Raji (cell line): ENCODE measurements around the gene TXLNB.
A peak's percentile ranks its signal among the peaks of the same experiment; 100 is the strongest.

Experiments
- POLR2A ChIP-seq: IDR thresholded peaks from 2 replicates; pipeline ENCODE4 v1.6.1; 2011; ENCODE audit warnings: low read depth, low read length, control low read depth; ENCODE audit not compliant: insufficient read depth

TXLNB gene

DNA sequence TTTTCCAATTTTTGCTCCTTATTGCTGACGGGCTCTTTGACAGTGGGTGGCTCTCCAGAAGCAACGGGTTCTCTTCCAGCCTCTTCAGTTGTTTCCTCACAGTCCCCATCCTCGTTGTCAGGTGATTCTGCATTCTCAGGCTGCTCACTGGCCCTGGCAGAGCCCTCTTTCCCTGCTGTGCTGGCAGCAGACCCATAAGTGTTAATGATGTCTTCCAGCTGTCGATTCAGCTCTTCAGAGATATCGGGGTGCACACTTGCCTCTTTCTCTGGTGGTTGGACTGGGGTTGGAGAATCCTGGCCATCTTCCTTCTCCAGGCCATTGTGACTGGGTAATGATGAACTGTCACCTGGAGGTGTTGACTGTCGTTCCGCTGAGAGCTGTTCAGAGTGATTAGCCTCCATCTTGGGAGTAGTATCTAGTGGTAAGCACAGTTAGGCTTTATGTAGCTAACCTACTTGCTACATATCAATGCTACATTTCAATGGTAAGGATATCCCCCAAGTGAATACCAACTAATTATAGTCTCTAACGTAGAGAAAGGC lies 3.2 kb downstream of the TXLNB start:
- TF ChIP-seq POLR2A, result no peak

DNA sequence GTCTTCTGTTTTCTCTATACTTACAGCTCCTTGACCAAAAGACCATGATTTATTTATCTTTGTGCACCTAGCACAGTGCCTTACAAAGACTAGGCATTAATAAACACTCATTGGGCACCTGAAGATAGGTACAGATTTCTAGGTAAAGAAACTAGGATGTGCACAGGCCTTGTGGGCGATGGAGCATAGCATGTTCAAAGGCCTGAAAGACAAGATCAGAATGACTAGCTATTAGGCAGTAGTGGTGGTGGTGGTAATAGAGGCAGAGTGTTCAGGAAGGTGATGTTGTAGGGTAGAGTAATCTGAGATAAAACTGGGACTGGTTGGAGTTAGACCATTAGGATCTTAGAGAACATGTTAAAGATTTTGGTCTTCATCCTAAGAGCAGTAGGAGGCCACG lies 3.9 kb downstream of the TXLNB start:
- TF ChIP-seq POLR2A, result no peak

DNA sequence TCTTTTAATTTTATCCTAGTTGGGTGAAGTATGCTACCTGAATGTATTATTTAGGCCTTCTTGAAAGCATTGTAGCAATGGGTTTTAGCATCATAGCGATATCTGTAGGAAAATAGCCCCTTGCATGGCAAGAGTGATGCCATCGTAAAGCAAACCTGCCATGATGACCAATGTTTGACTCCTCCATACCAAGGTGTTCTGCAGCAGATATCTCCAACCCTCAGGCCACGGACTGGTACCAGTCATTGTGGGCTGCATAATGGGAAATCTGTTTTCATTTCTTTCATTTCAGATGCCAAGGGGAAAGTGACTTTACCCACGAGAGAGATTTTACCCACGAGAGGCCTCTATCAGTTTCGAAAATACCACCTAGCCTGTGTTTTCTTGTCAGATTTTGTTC lies 6.2 kb downstream of the TXLNB start:
- TF ChIP-seq POLR2A, result no peak

DNA sequence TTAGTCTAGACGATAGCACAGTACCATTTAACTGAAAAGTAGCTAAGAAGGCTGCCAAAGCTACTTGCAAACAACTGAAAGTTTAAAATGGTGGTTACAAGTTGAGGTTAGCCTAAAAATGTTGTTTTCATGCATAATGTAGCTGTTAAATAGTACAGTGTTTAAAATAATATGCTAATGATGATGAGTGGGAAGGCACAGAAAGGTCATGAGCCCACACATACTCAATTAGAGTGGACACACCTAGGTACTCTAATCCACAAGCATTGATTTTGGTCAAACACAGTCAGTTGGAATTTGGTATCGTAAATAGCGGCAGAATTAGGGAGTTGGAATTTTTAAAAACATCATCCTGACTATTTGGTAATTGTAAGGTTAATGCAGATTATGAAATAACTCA lies 7.0 kb downstream of the TXLNB start:
- TF ChIP-seq POLR2A, result no peak

DNA sequence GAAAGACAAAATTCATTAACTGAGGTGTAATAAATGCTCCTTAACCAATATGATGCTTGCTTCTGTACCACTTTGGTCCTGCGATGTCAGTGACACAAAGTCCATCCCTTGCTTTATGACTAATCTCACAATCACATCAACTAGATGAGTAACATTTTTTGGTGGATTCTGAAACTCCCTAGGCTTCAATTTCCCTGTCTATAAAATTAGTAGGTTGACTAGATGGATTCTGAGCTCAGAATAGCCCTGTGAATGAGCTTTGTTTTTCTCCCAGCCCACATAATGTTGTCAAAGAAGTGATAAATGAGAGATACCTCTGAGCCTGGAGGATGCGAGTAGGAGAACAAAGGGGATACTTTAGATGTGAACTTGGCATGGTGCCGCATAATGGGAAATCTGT lies 9.1 kb downstream of the TXLNB start:
- no peak for TF ChIP-seq POLR2A

DNA sequence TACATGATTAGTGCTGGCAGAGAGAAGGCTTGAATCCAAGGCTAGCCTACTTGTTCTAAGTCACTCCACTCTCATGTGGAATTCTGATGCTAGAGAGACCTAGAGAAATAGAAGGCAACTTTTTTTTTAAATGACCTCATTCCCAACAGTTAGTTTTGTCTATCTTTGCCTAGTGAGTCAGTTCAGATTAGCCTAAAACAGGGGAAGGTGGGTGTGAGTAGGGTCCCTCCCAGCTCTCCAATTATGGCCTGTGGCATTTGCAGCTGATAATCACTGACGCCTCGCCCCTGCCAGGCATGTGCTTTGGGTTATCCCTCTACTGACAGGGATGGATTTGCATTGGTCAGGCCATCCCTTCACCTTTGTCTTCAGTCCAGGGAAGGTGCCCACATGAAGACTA lies 13.6 kb downstream of the TXLNB start:
- TF ChIP-seq POLR2A, result no peak

DNA sequence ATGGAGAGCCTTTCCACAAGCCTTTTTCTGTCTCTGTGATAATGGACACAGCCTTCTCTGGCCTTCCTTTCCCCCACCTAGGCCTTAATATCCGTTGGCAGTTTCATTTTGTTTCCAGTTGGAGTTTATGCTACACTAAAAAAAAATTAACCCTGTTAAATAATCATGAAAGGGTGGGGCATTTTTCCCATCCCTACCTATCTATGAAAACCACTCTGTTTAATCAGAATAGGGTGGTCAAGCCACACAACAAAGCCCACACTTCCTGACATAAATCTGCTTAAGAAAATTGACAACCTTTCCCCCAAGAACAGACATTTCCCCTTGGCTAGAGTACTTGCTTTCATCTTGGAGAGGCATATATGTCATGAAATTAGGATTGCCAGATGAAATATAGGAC lies 14.2 kb downstream of the TXLNB start:
- no peak for TF ChIP-seq POLR2A

DNA sequence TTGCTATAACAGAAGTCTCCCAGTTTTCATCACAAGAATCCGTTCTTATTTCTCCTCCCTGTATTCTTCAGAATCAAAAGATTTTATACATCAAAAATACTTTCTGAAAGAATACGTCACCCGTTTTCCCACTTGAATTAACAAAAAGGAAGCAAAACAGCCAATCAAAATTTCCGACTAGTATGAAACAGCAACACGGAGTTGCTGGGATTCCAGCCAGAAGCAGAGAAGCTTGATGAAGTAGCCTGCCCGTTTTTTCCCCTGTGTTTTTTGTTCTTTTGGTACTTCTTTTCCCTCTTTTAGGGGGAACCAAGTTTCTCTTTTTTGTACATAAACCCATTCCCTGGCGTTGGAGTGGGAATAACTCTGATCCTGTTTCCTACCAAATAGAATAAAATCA lies 14.6 kb downstream of the TXLNB start:
- no peak for TF ChIP-seq POLR2A

DNA sequence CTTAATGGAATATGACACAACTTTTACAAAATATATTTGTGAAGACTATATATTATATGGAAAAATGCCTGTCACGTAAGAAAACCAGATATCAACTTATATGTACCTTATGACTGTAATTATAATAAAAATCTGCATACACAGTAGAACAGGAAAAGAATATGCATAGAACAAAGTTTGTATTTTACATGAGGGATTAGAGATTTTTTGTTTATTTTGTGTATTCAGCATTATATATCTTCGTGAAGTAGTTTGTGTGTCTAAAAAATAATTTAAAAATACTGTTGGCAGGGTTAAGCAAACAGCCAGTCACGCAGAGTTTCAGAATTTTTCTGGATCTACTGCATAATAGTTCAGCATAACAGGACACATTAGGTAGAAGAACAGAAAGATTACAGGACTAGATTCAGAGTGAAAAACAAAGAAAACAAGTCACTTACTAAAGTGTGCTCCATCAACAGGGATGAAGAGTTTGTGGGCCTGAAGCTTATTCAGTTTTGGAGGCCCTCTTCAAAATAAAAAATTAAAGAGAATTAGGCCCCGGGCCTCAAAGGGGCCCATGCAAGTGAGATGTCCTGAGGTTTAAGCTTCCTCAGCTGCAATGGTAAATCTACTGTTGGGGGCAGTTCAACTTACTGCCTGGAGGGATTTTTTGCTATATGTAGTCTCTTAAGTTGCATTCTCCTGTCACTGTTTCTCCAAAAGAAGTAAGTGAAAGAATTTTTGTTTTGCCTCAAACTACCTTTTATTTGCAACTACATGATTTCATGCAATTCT lies 16.3 kb downstream of the TXLNB start:
- TF ChIP-seq POLR2A, result no peak

DNA sequence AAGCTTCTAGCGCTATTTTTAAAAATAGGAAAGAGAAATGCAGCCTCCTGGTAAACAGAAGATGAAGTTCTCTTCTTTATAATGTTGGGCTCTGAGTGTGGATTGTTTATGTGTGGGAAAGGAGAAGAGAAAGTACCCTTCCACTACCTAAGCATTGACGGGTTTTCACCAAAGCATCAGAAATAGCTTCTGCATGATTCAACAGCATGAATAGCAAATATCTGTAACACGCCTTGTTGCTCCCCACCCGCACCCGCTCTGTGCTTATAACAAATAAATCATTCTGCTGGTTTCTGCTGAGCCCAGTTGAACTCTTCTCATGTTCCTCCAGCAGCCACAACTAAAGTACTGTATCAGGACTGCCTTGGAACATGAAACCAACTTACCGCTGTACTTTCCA lies 20.7 kb downstream of the TXLNB start:
- peak; percentile 78 for TF ChIP-seq POLR2A

DNA sequence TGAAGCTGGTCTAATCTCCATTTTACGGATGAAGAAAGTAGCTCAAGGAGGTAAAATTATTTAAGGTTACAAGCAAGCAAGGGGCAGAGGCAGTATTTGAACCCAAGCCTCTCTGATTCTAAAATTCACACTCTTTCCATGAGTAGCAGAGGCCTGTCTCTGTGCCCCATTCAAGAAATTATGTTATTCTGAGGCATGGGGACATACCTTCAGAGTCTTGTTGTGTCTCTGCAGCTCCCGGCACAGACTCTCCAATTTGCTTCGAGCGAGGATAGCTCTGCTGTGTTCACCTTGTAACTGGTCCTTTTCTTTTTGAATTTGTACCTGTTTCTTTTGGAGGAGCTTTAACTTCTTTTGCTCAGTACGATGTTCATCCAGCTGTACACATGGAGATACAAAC lies 21.5 kb downstream of the TXLNB start:
- 0 out of 2 replicates have a peak, but pooled peaks have one; percentile 26 for TF ChIP-seq POLR2A

DNA sequence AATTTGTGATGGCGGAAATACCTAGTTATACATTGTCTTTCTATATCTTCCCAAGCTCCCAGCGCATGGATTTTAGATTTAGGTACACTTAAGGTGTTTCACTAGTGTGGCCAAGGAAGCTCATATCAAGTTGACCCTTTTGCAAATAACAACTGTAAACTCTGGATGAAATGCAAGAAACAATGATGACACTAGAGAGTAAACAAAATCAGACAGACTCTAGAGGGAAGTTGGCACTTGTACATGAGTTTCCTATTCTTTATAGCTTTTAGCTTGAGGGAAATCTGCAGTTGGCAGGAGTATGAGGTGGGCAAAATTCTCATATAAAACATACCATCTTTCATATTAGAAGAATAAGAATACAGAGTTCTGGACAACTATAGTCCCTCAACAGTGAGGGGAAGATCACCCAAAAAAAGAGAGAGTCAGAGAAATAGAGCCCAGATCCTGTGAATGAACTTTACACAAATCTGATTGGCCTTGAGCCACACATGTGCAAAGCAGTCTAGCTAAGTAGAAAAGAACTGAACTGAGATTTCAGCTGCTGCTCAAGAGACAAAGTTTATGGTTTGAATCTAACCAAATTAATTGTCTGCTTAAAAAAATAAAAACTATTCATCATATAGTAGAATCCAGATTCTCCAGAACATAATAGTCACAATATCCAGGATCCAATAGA lies 26.1 kb downstream of the TXLNB start:
- TF ChIP-seq POLR2A, result no peak

DNA sequence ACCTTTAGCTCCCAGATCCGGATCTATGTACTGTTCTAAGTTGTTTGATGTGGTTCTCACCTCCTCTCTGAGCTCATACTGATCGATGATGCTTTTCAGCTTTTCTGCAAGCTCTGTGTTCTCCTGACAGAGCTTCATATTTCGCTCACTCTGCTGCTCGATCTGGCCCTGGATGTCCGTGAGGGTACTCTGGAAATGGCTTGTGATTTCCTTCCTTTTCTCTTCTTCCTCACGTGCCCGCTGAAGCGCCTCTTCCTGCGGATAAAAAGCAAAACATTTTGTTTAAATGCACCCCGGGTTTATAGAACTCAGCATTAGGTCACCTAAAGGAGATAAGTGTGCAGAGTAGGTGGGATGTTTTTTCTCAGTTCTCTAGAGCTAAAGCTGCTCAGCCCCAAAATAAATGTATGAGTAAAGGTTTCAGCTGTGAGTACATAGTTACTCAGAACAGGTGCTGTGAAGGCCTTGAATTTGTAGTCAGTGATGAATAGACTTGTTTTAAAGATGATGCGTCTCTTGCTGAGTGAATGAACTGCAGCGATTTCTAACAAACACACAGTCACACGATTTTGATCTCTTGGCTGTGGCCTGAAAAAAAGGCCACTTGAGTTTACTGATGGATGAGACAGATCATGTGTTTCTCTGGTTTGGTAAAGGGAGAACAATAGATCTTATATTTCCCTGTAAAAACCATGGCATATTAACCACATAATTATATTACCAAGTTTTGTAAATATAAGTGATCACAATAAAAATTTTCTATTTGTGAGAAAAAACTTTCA lies 29.1 kb downstream of the TXLNB start:
- TF ChIP-seq POLR2A, result no peak

DNA sequence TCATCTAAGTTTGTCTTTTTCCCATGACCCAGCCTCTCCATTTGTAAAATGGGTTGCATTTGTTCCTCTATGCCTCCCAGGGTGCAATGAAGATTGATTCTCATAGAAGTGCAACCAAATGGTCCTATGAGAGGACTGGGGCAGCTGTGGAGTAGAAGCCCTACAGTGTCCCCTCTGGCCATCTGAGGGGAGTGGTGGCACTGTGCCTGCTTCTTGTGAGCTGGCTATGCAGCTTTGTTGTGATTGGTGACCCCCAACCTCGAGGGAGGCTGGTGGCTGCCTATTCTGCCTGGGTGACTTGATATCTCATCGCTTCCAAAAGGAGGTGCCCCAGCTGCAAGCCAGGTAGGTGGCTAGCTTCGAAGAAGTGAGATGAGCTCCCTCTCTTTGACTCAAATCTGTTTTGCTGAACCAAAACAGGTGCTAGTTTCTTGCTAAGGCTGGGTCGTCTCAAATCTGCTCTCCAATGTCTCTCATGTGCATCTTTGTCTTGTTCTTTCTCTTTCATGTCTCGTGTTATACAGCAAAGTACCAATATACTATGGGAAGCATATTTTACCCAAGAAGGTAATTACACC lies 33.9 kb downstream of the TXLNB start:
- no peak for TF ChIP-seq POLR2A

DNA sequence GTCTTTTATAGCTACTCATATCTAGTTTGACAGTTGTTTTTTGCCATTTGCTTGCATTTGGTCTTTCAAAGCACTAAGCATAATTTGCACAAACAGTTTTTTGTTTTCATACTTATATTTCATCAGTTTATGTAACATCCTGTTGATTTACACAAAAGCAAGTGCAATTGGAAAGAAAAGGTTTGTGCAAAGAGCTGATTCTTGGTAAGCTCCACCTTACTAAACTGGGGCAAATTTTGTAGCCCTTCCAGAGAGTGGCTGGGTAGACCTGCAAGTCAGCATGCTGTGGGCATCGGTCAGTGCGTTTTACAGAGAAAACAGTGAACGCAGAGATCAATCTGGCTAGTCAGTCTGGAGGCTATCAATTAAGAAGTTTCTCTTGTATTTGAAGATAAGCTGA lies 34.5 kb downstream of the TXLNB start:
- TF ChIP-seq POLR2A, result no peak
